B cell (primary cell): ENCODE results near the gene ATAD3A.

Source experiments
- CTCF ChIP-seq: fragments of 200-600 bp; IDR thresholded peaks from one replicate; pipeline ENCODE4 v1.8.0; 2022; ENCODE audit warnings: antibody characterized with exemption, mild to moderate bottlenecking
- EZH2 ChIP-seq: IDR thresholded peaks from 2 replicates; pipeline ENCODE4 v1.6.1; 2012; ENCODE audit warnings: borderline replicate concordance, low read depth, mild to moderate bottlenecking, moderate library complexity, low read length; ENCODE audit not compliant: insufficient read depth, poor library complexity, severe bottlenecking

- TF ChIP-seq CTCF, result no peak
- no peak for TF ChIP-seq EZH2
Observed at GRCh38 chr1:1582585-1583346, 70.8 kb downstream of the ATAD3A start.
